Erythroblast (primary cell): ENCODE data around the gene METAP1.

ENCODE experiments used
- GATA1 ChIP-seq: IDR thresholded peaks from 2 replicates; pipeline ENCODE4 v1.6.1; 2011; ENCODE audit warnings: low read depth, mild to moderate bottlenecking, control low read depth, low read length, moderate library complexity
- POLR2A ChIP-seq: IDR thresholded peaks from 2 replicates; pipeline ENCODE4 v1.6.1; 2011; ENCODE audit warnings: mild to moderate bottlenecking, low read length

DNA sequence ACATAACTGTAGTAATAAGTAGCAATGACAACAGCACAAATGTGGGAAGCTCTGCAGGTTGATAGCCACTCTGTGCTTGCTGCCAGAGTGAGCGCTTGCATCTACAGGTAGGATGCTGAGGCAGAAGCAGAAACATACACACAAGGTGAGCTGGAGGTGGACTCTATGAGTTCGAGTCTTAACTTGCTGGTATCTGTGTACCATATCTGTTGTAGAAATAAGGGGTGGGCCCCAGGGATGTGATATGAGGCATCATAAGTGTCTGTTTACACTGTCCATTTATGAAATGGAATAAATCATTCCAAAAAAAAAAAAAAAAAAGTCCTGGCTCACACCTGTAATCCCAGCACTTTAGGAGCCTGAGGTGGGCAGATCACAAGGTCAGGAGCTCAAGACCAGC lies 33.8 kb upstream of the METAP1 start:
- TF ChIP-seq POLR2A (no peak), GATA1 (no peak)
